Stimulated activated CD8-positive, alpha-beta memory T cell treated with anti-CD3 and anti-CD28 coated beads, Interleukin-12 subunit alpha, Interleukin-12 subunit beta, amount 100 ng/mL, for 24 hours (primary cell): Measurements from ENCODE around the gene ADGRD1.

Experiments used
- DNase-seq: peaks from one replicate; pipeline ENCODE4 v3.0.0-alpha.2; 2020; ENCODE audit errors: extremely low read depth

ADGRD1 gene

GRCh38 chr12:130965668-130966067 is 12.0 kb downstream of the ADGRD1 start:
- no peak for DNase-seq

- no peak for DNase-seq
Measured at GRCh38 chr12:130966443-130967030, 12.8 kb downstream of the ADGRD1 start.

GRCh38 chr12:130967636-130968035 is 13.9 kb downstream of the ADGRD1 start:
- no peak for DNase-seq

- DNase-seq = no peak
Measured at GRCh38 chr12:130968611-130969010, 14.9 kb downstream of the ADGRD1 start.

- no peak for DNase-seq
Measured at GRCh38 chr12:130969223-130969622, 15.5 kb downstream of the ADGRD1 start.

- DNase-seq = no peak
Measured at GRCh38 chr12:130970165-130970907, 16.6 kb downstream of the ADGRD1 start.

- no peak for DNase-seq
Measured at GRCh38 chr12:130970908-130971233, 17.2 kb downstream of the ADGRD1 start.

- DNase-seq = no peak
Measured at GRCh38 chr12:130971925-130972585, 18.3 kb downstream of the ADGRD1 start.

GRCh38 chr12:130972586-130972950 is 18.9 kb downstream of the ADGRD1 start:
- DNase-seq = no peak

GRCh38 chr12:130973109-130973508 is 19.4 kb downstream of the ADGRD1 start:
- no peak for DNase-seq

- no peak for DNase-seq
Measured at GRCh38 chr12:130973906-130974305, 20.2 kb downstream of the ADGRD1 start.

- DNase-seq = no peak
Measured at GRCh38 chr12:130975116-130975515, 21.4 kb downstream of the ADGRD1 start.

GRCh38 chr12:130976171-130976720 is 22.5 kb downstream of the ADGRD1 start:
- no peak for DNase-seq

GRCh38 chr12:130977046-130977742 is 23.5 kb downstream of the ADGRD1 start:
- DNase-seq = no peak

- DNase-seq = no peak
Measured at GRCh38 chr12:130977743-130978095, 24.0 kb downstream of the ADGRD1 start.

- no peak for DNase-seq
Measured at GRCh38 chr12:130978785-130979184, 25.1 kb downstream of the ADGRD1 start.

- DNase-seq = no peak
Measured at GRCh38 chr12:130981074-130981742, 27.5 kb downstream of the ADGRD1 start.

- DNase-seq = no peak
Measured at GRCh38 chr12:130981911-130982310, 28.2 kb downstream of the ADGRD1 start.

- DNase-seq = no peak
Measured at GRCh38 chr12:130982565-130983225, 29.0 kb downstream of the ADGRD1 start.

GRCh38 chr12:130983328-130984017 is 29.8 kb downstream of the ADGRD1 start:
- no peak for DNase-seq
